ENCODE data around the gene SP1.

- TF ChIP-seq POLR2A (IDR thresholded peaks at IDR 0.05): no peak
- no peak for TF ChIP-seq CTCF (IDR thresholded peaks at IDR 0.05)
Observed at GRCh38 chr12:53333845-53334244, 46.1 kb upstream of the SP1 start.

Data from esophagus squamous epithelium (tissue), 4 donors.